Omental fat pad (tissue), 4 donors: ENCODE measurements around the gene WDFY2. TPM values are rescaled to one million over a fixed set of nuclear protein-coding genes. Genes with fewer than 3 reads are reported as not detected.

Source experiments
- ATAC-seq: fragments of 150-250 bp; one replicate; pipeline ENCODE4 v1.9.1; 2016; ENCODE audit warnings: mild to moderate bottlenecking, moderate library complexity; ENCODE audit not compliant: low FRiP score
- DNase-seq: peaks from one replicate; pipeline ENCODE4 v3.0.0-alpha.2; 2019; ENCODE audit warnings: low spot score
- total RNA-seq, 4 donors: library from RNA; depleted of rRNA; stranded (reverse); fragments of >200 nt; gene quantifications; one replicate each; pipeline ENCODE4 v1.1.0, GENCODE V29; 2016
- TF ChIP-seq, protein P1 (sequence below), 3 donors: fragments of 450-650 bp; IDR thresholded peaks; one replicate each; pipeline ENCODE4 v1.5.1; 2016 to 2017; ENCODE audit warnings: antibody characterized with exemption in 3 of 3, mild to moderate bottlenecking in 3 of 3, moderate library complexity in 2 of 3

Gene WDFY2
- total RNA-seq, 4 donors from 2014 or later: 13.3 to 26.6 (median 15.8) TPM

DNA sequence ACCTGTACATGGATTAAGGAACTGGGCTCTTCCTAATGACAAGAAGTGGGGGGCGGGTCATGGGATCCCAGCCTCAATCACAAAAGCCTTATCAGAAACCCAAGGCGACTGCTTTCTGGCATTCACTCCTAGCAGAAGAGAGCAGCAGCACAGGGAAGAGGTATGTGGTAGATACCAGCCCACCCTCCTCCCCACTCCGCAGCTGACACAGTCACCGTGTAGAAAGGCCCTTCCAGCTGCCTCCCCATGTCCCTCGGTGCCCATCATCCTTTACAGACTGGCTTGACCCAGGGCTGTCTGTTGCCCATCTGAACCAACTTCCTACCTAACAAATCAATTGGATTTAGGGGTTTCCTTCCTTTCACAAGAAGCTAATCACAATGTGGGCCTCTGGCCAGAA, 222.8 kb downstream of the WDFY2 start:
- ATAC-seq (no peak), DNase-seq (no peak)
- TF ChIP-seq, protein P1, sequence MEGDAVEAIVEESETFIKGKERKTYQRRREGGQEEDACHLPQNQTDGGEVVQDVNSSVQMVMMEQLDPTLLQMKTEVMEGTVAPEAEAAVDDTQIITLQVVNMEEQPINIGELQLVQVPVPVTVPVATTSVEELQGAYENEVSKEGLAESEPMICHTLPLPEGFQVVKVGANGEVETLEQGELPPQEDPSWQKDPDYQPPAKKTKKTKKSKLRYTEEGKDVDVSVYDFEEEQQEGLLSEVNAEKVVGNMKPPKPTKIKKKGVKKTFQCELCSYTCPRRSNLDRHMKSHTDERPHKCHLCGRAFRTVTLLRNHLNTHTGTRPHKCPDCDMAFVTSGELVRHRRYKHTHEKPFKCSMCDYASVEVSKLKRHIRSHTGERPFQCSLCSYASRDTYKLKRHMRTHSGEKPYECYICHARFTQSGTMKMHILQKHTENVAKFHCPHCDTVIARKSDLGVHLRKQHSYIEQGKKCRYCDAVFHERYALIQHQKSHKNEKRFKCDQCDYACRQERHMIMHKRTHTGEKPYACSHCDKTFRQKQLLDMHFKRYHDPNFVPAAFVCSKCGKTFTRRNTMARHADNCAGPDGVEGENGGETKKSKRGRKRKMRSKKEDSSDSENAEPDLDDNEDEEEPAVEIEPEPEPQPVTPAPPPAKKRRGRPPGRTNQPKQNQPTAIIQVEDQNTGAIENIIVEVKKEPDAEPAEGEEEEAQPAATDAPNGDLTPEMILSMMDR (IDR thresholded peaks at IDR 0.05): no peak

DNA sequence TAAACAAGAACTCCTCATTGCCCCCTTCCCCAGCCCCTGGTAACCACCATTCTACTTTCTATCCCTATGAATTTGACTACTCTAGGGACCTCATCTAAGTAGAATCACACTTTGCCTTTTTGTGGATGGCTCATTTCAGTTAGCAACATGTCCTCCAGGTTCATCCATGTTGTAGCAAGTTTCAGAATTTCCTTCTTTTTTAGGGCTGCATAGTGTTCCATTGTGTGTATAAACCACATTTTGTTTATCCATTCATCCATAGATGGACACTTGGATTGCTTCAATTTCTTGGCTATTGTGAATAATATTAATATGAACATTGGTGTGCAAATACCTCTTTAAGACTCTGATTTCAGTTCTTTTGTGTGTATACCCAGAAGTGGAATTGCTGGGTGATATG, 224.5 kb downstream of the WDFY2 start:
- TF ChIP-seq, protein P1 (IDR thresholded peaks at IDR 0.05): no peak
- DNase-seq (no peak), ATAC-seq (no peak)

DNA sequence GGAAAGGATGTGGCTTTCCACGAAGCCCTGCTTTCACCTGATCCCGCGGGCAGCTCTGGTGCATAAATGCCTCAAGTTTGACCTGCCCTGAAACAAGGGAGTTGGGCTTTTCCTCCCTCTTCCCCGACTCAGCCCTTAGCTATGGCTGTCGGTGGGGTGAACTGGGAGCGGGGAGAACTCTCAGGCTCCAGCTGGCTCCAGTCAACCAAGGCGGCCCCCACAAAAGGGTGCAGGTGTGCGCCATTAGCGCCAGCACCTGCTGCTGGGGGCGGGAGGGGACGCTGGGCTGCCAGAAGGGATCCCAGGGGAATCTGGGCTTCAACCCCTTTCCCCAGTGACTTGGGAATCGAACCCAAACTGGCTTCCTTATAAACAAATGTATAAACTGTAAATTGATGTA, 226.8 kb downstream of the WDFY2 start:
- ATAC-seq (no peak), DNase-seq (no peak)
- TF ChIP-seq, protein P1 (IDR thresholded peaks at IDR 0.05): no peak

DNA sequence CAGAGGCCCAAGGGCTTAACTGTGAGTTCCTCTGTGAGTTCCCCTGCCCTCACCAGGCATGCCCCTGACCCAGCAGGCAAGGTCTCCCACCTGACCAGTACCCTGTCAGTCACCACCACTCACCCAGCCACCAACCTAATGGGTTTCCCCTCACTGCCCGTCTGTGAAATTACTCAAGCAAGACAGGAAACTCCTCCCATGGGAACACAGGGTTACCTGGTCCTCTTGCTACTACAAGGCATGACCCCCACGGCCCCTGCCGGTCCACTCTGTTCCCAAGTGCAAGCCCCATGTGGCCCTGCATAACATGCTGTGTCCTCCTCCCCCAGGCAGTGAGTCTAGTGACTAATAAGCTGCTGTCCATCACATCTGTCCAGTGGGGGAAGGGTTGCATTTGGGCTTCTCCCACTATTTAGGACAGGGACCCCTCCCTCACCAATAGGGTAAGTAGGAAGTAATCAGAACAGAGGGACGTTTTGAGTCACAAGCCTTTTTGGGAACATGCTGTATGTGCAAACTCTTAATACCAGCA, 227.7 kb downstream of the WDFY2 start:
- TF ChIP-seq, protein P1 (IDR thresholded peaks at IDR 0.05): no peak
- ATAC-seq (no peak), DNase-seq (no peak)

DNA sequence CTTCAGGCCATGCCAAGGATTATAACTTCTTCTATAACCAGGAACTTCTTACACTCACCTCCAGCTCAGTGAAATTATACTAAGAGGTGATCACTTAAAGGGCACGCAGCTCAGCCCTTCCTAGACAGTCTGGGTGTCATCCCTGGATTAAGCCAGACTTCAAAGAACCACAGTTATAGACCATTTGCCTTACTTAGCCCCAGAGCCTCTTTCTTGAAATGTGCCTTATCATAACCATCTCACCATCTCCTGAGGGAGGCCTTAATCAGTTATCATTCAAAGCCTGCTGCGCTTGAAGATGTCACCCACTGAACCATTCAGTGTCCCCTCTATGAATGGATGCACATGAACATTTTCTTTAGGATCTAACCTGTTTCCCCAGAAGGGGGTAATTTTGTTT, 229.8 kb downstream of the WDFY2 start:
- ATAC-seq (no peak), DNase-seq (no peak)
- TF ChIP-seq, protein P1 (IDR thresholded peaks at IDR 0.05): no peak

DNA sequence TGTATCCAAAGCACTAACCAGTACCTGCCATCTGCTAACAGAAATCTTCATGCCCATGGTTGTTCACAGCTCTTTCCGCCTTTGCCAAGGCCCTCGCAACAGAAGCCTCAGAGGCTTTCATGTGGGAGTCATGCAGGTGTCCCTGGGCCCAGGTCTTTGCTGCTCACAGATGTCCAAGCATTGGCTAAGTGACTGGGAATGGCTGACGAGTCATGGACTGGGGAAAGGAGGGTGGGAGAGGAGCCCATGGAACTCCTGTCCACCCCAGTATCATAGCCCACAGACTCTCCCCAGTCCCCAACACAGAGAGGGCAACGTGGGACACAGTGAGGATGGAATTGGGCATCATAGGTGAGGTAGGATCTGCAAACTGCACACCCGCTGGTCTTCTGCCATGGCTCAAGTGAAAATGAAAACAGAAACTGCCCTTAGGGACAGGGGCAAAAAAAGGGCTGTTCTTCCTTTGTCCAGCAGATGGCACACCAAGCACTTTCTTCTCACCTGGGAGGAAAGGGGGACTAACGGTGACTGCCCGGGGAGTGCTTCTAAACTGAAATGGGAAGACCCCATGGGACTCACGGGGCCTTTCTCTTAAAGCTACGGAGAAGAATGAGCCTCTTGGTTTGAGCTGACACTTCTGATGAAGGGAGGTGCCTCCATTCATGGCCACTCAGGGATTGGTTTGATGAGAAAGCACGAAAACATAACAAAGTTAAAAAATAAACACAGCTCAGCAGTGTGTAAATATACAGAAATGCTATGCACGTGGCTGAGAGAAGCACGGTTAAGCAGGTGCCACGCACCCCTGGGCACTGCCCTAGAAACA, 230.8 kb downstream of the WDFY2 start:
- TF ChIP-seq, protein P1 (IDR thresholded peaks at IDR 0.05): no peak
- no peak for DNase-seq

DNA sequence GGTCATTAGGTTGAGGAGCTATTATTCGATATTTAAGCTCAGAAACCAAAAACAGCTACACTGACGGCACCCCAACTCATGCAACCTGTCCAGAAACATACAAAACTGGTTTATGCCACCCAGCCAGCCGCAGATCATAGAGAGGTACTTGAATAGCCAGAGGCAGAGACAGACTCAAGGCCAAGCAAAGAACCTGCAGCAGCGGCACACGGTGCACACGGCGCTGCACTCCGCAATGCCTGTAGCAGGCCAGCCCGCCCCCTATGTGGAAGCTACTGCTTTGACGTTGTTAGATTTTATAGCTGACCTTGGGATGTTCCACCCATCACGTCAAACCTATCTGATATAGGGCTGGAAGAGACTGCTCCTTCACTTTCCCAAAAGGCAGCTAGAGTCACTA, 231.6 kb downstream of the WDFY2 start:
- TF ChIP-seq, protein P1 (IDR thresholded peaks at IDR 0.05): no peak
- no peak for ATAC-seq
- DNase-seq: no peak

More for the DNA sequence above, 230.8 kb downstream of the WDFY2 start:
- ATAC-seq: peak; percentile 80
